Left hindlimb (tissue), 1 donor: ENCODE results near the gene EPB42.

Experiments
- DNase-seq: peaks from one replicate; pipeline ENCODE4 v3.0.0-alpha.2; 2018

The EPB42 gene

GRCh38 chr15:43220991-43221403 is at the start of gene EPB42:
TSS of gene EPB42 (minus strand) at chr15:43221018. CDS start at chr15:43220825, 193 bp downstream.
- DNase-seq = no peak

GRCh38 chr15:43270113-43270665 is 49.4 kb upstream of the EPB42 start:
- DNase-seq = no peak

GRCh38 chr15:43268111-43269105 is 47.6 kb upstream of the EPB42 start:
- DNase-seq = no peak

- no peak for DNase-seq
Observed at GRCh38 chr15:43267439-43267838, 46.6 kb upstream of the EPB42 start.

- no peak for DNase-seq
Observed at GRCh38 chr15:43266834-43267233, 46.0 kb upstream of the EPB42 start, which contains the start of gene TGM5. TSS of gene TGM5 (minus strand) at chr15:43266928. CDS start at chr15:43266849, 79 bp downstream.

GRCh38 chr15:43266386-43266785 is 45.6 kb upstream of the EPB42 start:
- DNase-seq = no peak

- no peak for DNase-seq
Observed at GRCh38 chr15:43260011-43260615, 39.3 kb upstream of the EPB42 start.

- DNase-seq = no peak
Observed at GRCh38 chr15:43258781-43259180, 38.0 kb upstream of the EPB42 start.

- DNase-seq = no peak
Observed at GRCh38 chr15:43256341-43256740, 35.5 kb upstream of the EPB42 start.

- no peak for DNase-seq
Observed at GRCh38 chr15:43255376-43255775, 34.6 kb upstream of the EPB42 start.

GRCh38 chr15:43253431-43254403 is 32.9 kb upstream of the EPB42 start:
- DNase-seq = no peak

- no peak for DNase-seq
Observed at GRCh38 chr15:43251871-43252250, 31.0 kb upstream of the EPB42 start.

GRCh38 chr15:43251185-43251870 is 30.5 kb upstream of the EPB42 start:
- no peak for DNase-seq

- DNase-seq = no peak
Observed at GRCh38 chr15:43250785-43251184, 30.0 kb upstream of the EPB42 start.

- DNase-seq = no peak
Observed at GRCh38 chr15:43249699-43250203, 28.9 kb upstream of the EPB42 start.

GRCh38 chr15:43249236-43249635 is 28.4 kb upstream of the EPB42 start:
- no peak for DNase-seq

GRCh38 chr15:43246261-43246774 is 25.5 kb upstream of the EPB42 start:
- DNase-seq = no peak

GRCh38 chr15:43244092-43244491 is 23.3 kb upstream of the EPB42 start:
- DNase-seq = no peak

GRCh38 chr15:43243020-43243645 is 22.3 kb upstream of the EPB42 start:
- DNase-seq = no peak

GRCh38 chr15:43242616-43243015 is 21.8 kb upstream of the EPB42 start:
- no peak for DNase-seq

- DNase-seq = peak; percentile 80
Observed at GRCh38 chr15:43241100-43241499, 20.3 kb upstream of the EPB42 start.
